Activated T-cell treated with anti-CD3 and anti-CD28 coated beads, Interleukin-2, amount 50 U/mL, for 72 hours (primary cell): ENCODE results near the gene KRTCAP2. TPM values are rescaled to one million over a fixed set of nuclear protein-coding genes. Genes with fewer than 3 reads are reported as not detected.

Experiments
- ATAC-seq, 2 donors: fragments of 150-1000 bp; cut with Tn5 transposase; replicated peaks in 1 of 2; 2 replicates each; pipeline ENCODE4 v1.10.0; 2021; ENCODE audit warnings: moderate library complexity in 2 of 2, mild to moderate bottlenecking in 1 of 2
- DNase-seq, 2 donors: peaks; one replicate each; pipeline ENCODE4 v3.0.0; 2021 to 2022; ENCODE audit warnings: mixed read lengths in 1 of 2
- H3K27ac Mint-ChIP-seq: one replicate; pipeline ENCODE4 v1.8.0; 2022; ENCODE audit warnings: mild to moderate bottlenecking, moderate library complexity, mixed read lengths
- H3K27me3 Mint-ChIP-seq: one replicate; pipeline ENCODE4 v1.8.0; 2022; ENCODE audit warnings: low read depth, mixed read lengths
- H3K36me3 Mint-ChIP-seq, 2 donors: one replicate each; pipeline ENCODE4 v1.8.0; 2022; ENCODE audit warnings: mixed read lengths in 2 of 2, mild to moderate bottlenecking in 1 of 2; ENCODE audit not compliant: insufficient read depth in 2 of 2
- H3K4me1 Mint-ChIP-seq: one replicate; pipeline ENCODE4 v1.8.0; 2022; ENCODE audit warnings: low read depth, mixed read lengths
- H3K4me3 Mint-ChIP-seq, 2 donors: one replicate each; pipeline ENCODE4 v1.8.0; 2022; ENCODE audit warnings: mild to moderate bottlenecking in 2 of 2, mixed read lengths in 2 of 2, moderate library complexity in 2 of 2
- H3K9me3 Mint-ChIP-seq, 2 donors: one replicate each; pipeline ENCODE4 v1.8.0; 2022; ENCODE audit warnings: mixed read lengths in 2 of 2
- total RNA-seq, 2 donors: library from RNA; stranded (reverse); gene quantifications; one replicate each; pipeline ENCODE4 v1.2.3, GENCODE V29; 2022

KRTCAP2 gene
- total RNA-seq, 2 donors from 2014 or later, result 199 to 203 TPM

- no peak for ATAC-seq
- H3K4me1 Mint-ChIP-seq, result peaks cover 49% of the 10 kb centered on the region
- DNase-seq, result no peak
- no peaks in the 10 kb centered on the region for H3K9me3 Mint-ChIP-seq
- peaks cover 7 to 10% of the 10 kb centered on the region in 2 donors for H3K36me3 Mint-ChIP-seq
- H3K4me3 Mint-ChIP-seq, result peak overlapping the region; percentile 92
- peak overlapping the region; percentile 97 for H3K27ac Mint-ChIP-seq
- H3K27me3 Mint-ChIP-seq, result no peaks in the 10 kb centered on the region
Observed at GRCh38 chr1:155136748-155137147, 36.4 kb downstream of the KRTCAP2 start.

DNA sequence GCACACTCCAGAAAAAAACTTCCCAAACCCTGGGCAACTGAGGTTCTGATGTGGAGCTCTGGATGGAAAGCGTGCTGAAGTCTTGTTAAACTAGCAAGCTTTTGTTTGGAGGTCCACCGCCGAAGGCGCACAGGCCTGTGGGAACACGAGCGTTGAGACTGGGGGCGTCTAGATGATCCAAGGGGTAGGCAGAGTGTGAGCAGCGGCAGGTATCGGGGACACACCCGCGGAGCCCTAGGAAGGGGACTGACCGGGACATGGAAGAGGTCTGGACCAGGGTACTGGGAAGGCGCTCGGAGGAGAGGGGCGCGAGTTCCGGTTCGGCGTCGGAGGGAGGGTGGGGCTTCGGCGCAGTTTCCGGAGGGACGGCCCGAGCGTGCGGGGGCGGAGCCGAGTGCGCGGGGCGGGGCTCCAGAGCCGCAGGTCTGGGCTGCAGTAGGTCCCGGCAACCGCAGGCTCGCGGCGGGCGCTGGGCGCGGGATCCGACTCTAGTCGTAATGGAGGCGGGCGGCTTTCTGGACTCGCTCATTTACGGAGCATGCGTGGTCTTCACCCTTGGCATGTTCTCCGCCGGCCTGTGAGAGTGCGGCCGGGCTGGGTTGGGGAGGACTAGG is 37.6 kb downstream of the KRTCAP2 start, which contains the start of gene SLC50A1:
SLC50A1 (plus strand) TSS at position 438 of the 614 bp plus-strand sequence; CDS start at position 498, 60 bp downstream.
- Mint-ChIP-seq H3K27ac (peak within 1 kb of the TSS; percentile 97), H3K4me1 (peaks cover 46% of the 10 kb centered on the region)
- DNase-seq, result peak; percentile 97

GRCh38 chr1:155134880-155135414 is 38.2 kb downstream of the KRTCAP2 start:
- H3K4me3 Mint-ChIP-seq, result peak overlapping the region; percentile 92
- H3K27ac Mint-ChIP-seq, result peak overlapping the region; percentile 97
- DNase-seq (peak; percentile 74 to 75), ATAC-seq (peak; percentile 43 to 57)
- peaks cover 44% of the 10 kb centered on the region for H3K4me1 Mint-ChIP-seq
- H3K36me3 Mint-ChIP-seq, result peaks cover 7 to 9% of the 10 kb centered on the region in 2 donors
- no peaks in the 10 kb centered on the region for H3K27me3 Mint-ChIP-seq
- no peaks in the 10 kb centered on the region for H3K9me3 Mint-ChIP-seq

More for the DNA sequence above, 37.6 kb downstream of the KRTCAP2 start, which contains the start of gene SLC50A1:
- Mint-ChIP-seq H3K36me3 (peaks cover 7 to 10% of the 10 kb centered on the region in 2 donors), H3K27me3 (no peaks in the 10 kb centered on the region), H3K4me3 (peak within 1 kb of the TSS; percentile 92), H3K9me3 (no peaks in the 10 kb centered on the region)
- peak; percentile 81 to 85 for ATAC-seq

DNA sequence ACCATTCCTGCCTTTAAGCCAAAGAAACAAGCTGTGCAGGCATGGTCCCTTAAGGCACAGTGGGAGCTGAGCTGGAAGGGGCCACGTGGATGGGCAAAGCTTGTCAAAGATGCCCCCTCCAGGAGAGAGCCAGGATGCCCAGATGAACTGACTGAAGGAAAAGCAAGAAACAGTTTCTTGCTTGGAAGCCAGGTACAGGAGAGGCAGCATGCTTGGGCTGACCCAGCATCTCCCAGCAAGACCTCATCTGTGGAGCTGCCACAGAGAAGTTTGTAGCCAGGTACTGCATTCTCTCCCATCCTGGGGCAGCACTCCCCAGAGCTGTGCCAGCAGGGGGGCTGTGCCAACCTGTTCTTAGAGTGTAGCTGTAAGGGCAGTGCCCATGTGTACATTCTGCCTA is 38.8 kb downstream of the KRTCAP2 start:
- DNase-seq, result no peak
- Mint-ChIP-seq H3K27me3 (no peaks in the 10 kb centered on the region), H3K9me3 (no peaks in the 10 kb centered on the region), H3K4me1 (peaks cover 46% of the 10 kb centered on the region), H3K27ac (peak overlapping the region; percentile 97), H3K36me3 (peaks cover 7 to 9% of the 10 kb centered on the region in 2 donors), H3K4me3 (peak overlapping the region; percentile 92)
- no peak for ATAC-seq

DNA sequence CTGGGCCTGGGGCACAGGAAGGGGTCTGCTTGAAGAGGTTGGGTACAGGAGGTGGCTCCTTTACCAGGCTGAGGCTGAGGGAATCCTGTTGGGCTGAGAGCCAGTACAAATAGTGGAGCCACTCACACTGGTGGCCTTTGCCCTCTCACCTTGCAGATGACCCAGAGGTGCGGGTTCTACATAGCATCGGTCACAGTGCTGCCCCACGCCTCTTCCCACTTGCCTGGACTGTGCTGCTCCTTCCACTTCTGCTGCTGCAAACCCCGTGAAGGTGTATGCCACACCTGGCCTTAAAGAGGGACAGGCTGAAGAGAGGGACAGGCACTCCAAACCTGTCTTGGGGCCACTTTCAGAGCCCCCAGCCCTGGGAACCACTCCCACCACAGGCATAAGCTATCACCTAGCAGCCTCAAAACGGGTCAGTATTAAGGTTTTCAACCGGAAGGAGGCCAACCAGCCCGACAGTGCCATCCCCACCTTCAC is 39.3 kb downstream of the KRTCAP2 start:
- Mint-ChIP-seq H3K4me3 (peak overlapping the region in 1 of 2 donors; percentile 40), H3K27me3 (peaks cover 2% of the 10 kb centered on the region), H3K27ac (no peak overlapping the region), H3K36me3 (peaks cover 7 to 9% of the 10 kb centered on the region in 2 donors), H3K9me3 (no peaks in the 10 kb centered on the region), H3K4me1 (peaks cover 46% of the 10 kb centered on the region)
- DNase-seq (no peak), ATAC-seq (no peak)

DNA sequence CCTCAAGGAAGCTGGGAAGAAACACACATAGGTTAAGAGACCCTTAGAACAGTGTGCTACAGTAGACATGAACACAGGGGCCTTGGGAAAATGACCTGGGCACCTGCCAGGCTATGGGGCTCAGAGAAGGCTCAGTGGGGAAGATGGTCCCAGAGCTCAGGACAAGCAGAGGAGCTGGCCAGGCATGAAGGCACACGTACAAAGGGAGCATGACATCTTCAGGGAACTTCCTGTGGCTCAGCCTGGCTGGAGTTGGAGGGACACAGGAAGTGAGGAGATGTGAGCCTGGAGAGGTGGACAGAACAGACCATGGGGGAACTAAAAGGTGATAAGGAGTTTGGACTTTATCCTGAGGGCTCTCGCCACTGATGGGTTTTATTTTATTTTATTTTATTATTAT is 41.2 kb downstream of the KRTCAP2 start:
- Mint-ChIP-seq H3K4me1 (peaks cover 42% of the 10 kb centered on the region), H3K4me3 (no peak overlapping the region), H3K9me3 (no peaks in the 10 kb centered on the region), H3K27me3 (peaks cover 16% of the 10 kb centered on the region), H3K36me3 (peaks cover 6 to 7% of the 10 kb centered on the region in 2 donors), H3K27ac (no peak overlapping the region)
- ATAC-seq (no peak), DNase-seq (no peak)

DNA sequence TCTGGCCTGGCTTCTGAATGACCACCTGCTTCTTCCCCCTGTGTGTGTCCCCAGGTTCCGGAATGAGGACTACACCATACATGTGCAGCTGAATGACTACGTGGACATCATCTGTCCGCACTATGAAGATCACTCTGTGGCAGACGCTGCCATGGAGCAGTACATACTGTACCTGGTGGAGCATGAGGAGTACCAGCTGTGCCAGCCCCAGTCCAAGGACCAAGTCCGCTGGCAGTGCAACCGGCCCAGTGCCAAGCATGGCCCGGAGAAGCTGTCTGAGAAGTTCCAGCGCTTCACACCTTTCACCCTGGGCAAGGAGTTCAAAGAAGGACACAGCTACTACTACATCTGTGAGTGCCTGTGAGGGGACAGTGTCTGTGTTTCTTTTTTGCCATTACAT is 41.8 kb downstream of the KRTCAP2 start:
- ATAC-seq (no peak), DNase-seq (no peak)
- peaks cover 40% of the 10 kb centered on the region for H3K4me1 Mint-ChIP-seq
- H3K36me3 Mint-ChIP-seq, result peaks cover 6 to 7% of the 10 kb centered on the region in 2 donors
- H3K27ac Mint-ChIP-seq, result no peak overlapping the region
- H3K27me3 Mint-ChIP-seq, result peaks cover 20% of the 10 kb centered on the region
- no peaks in the 10 kb centered on the region for H3K9me3 Mint-ChIP-seq
- no peak overlapping the region for H3K4me3 Mint-ChIP-seq

DNA sequence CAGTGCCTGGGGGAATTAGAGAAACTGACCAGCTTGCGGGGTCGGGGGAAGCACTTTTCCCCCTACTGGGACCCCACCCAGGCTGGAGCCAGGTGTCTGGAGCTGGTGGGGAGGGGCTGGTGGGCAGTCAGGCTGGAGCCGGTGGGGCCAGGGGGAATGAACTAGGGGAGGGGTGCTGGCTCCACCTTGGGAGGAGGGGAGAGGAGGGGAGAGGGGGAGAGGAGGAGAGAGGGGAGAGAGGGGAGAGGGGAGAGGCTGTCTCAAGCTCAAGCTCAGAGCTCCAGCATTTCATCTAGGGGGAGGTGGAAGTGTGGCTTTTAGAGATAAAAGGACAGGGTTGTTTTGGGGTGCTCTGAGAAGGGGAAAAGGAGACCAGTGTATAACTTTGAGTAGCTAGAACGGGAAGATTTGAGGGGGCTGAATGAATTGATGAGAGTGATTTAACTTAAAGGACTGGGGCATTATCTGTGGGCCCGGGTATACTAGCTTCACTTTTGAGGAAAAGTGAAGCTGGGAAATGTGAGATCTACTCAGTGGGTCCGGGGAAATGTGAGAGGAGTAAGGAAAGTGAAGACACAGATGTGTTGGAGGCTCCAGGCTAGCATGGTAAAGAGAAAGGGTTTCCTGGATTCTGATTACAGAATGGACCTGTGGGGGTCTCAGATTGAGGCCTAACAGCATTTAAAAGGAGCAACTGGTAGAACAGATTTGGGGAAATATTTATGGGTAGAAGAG is 42.7 kb downstream of the KRTCAP2 start:
- DNase-seq, result no peak
- Mint-ChIP-seq H3K27ac (no peak overlapping the region), H3K36me3 (peaks cover 3 to 5% of the 10 kb centered on the region in 2 donors), H3K4me1 (peaks cover 39% of the 10 kb centered on the region), H3K4me3 (no peak overlapping the region), H3K27me3 (peaks cover 20% of the 10 kb centered on the region), H3K9me3 (no peaks in the 10 kb centered on the region)
- ATAC-seq, result no peak

- Mint-ChIP-seq H3K27ac (no peak overlapping the region), H3K27me3 (peaks cover 25% of the 10 kb centered on the region), H3K4me3 (peak overlapping the region; percentile 85 to 93), H3K36me3 (no peaks in the 10 kb centered on the region), H3K9me3 (no peaks in the 10 kb centered on the region), H3K4me1 (peaks cover 30% of the 10 kb centered on the region)
- ATAC-seq (no peak), DNase-seq (no peak)
Observed at GRCh38 chr1:155128755-155129473, 44.2 kb downstream of the KRTCAP2 start.

DNA sequence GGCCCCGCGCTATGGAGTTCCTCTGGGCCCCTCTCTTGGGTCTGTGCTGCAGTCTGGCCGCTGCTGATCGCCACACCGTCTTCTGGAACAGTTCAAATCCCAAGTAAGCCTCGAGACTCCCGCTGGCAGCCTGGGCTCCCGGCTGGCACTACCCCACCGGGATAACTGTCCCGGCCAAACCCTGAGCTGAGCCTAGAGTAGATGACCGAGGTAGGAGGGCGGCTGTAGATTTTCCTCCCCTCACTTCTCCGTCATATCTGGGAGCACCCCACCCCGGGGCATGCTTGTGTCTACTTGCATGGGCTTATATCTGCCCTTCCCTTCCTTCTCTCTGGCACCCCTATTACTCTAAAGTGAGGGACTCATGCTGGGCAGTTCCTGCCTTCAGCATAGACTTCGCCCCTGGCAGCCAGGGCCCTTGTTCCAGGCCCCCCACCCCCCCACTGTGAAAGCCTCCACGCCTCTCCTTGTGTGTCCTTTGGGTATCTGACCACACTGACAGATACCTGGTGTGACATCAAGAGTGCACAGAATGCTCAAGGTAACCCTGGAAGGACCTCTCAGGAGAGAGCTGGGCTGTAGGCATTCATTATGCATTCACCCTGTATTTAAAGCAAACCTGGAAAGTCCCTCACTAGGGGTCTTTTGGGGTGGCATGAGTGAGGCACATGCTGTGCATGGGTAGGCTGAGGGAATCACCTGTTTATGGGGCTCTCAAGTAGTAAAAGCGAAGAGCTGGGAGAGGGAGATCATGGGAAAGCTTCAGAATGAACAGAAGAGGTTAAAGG is 44.9 kb downstream of the KRTCAP2 start:
- peaks cover 25% of the 10 kb centered on the region for H3K27me3 Mint-ChIP-seq

GRCh38 chr1:155127105-155127966 is 45.8 kb downstream of the KRTCAP2 start, which contains the start of gene EFNA1:
Gene EFNA1 (plus strand): TSS chr1:155127876. CDS start chr1:155127978, 102 bp downstream.
- Mint-ChIP-seq H3K9me3 (no peaks in the 10 kb centered on the region), H3K4me3 (peak within 1 kb of the TSS; percentile 85 to 93), H3K36me3 (no peaks in the 10 kb centered on the region), H3K4me1 (peaks cover 30% of the 10 kb centered on the region), H3K27me3 (peaks cover 25% of the 10 kb centered on the region), H3K27ac (no peak within 1 kb of the TSS)
- peak; percentile 77 to 82 for ATAC-seq
- peak; percentile 61 to 65 for DNase-seq

More for the DNA sequence above, 44.9 kb downstream of the KRTCAP2 start:
- peak overlapping the region; percentile 85 to 93 for H3K4me3 Mint-ChIP-seq
- ATAC-seq (no peak), DNase-seq (no peak)
- no peaks in the 10 kb centered on the region for H3K9me3 Mint-ChIP-seq
- H3K4me1 Mint-ChIP-seq, result peaks cover 30% of the 10 kb centered on the region
- H3K36me3 Mint-ChIP-seq, result no peaks in the 10 kb centered on the region
- no peak overlapping the region for H3K27ac Mint-ChIP-seq
